ENCODE measurements around the gene NRF1. TPM values are rescaled to one million over a fixed set of nuclear protein-coding genes. Genes with fewer than 3 reads are reported as not detected.
"Not testable (repeated sequence)": the region's sequence is repeated elsewhere in the genome, so short reads cannot be mapped to it uniquely, and the experiment has no call there.

The NRF1 gene
- total RNA-seq, 1 experiment from 2014 or later = 15.7 TPM

DNA sequence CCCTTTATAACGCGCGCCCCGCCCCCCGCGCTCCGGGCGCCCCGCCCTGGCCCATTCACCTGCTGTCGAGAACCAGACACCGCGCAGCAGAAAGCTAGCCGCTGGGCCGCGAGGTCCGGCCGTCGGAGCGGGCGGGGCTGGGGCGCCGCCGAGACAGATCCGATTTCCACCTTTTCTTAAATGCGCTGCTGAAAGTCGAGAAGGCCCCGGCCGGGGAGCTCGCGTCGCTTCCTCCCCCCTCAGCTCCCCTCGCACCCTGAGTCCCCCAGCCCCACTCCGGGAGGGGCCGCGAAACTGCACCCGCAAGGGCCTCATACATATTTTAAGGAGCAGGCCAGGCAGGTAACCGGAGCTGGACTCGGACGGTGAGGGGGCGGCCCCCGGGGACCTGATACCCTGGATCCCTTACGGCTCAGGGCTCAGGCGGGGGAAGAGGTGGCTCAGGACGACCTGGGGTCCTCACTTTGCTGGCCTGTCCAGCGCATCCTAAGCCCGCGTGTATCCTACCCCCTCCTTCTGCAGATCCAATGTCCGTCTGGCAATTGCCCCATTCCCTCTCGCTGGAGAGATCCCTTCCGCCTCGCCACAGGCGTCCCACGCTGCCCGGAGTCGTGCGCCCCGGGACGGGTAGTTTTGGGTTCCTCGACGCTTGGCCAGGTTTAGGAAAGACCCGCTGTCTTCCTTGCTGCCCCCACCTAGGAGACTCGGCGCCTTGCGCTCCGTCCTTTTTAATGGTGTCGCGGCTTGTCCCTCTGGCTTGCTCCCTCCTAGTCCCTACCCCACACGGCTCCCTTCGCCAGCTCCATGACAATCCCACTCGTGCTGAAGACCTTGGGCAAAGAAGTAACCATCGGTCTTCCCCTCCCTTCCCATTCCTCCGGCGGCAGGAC is 170.7 kb downstream of the NRF1 start:
- DNase-seq (ENCODE audit: low read depth) = peak; percentile 45

GRCh38 chr7:129782818-129783583 is 171.5 kb downstream of the NRF1 start:
- peak; percentile 39 for DNase-seq (ENCODE audit: low read depth)

- DNase-seq (ENCODE audit: low read depth) = no peak
Measured at GRCh38 chr7:129783584-129783919, 172.0 kb downstream of the NRF1 start.

DNA sequence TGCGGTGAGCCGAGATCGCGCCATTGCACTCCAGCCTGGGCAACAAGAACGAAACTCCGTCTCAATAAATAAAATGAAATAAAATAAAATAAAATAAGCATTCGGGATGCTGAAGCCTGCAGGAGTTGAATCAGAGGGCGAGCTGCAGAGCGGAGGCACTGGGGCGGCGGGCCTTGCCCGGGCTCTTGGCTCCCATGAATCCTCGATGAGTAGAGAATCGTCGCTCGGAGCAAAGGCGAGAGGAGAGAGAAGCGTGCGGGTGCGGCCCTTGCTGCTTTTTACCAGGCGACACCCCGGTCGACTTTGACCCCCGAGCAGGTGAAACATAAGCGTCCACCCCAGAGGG is 172.9 kb downstream of the NRF1 start:
- DNase-seq (ENCODE audit: low read depth) = no peak

DNA sequence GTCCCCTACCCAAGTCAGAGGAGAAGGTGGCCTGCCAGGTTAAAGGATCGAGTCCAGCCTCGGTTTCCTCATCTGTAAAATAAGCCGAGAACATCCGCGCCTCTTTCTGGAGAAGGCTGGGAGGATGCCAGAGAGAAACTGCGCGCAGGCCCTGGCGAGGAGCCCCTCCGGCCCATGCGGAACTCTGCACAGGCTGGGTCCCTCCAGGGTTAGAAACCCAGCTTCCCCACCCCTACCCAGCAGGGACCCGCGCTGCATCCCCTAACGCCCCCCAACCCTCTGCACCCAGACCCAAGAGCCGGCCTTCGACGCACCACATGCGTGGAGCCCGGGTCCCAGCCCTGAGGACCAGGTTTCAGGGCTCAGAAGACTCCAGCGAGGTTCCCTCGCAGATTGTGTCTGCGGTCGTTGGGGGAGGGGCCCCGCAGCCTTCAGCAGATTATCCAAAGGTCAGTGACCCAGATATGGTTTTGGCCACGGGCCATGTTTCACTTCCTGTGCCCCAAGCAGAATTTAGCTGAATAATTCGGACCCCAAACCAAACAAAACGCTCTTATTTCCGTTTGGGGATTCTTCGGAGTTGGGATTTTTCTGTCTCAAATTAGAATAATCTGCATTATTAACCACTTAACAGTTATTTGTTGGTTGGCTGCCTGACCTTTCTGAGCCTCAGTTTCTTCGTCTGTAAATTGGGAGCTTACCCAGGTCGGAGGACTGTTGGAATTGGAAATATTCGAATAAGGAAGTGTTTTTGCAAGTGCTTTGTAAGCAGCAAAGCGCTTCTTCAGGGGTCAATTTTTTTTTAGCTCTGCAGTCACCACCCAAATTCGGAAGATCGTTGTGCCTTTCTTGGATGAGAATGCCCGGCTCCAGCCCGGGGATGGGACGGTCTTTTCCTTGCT is 173.5 kb downstream of the NRF1 start:
- DNase-seq (ENCODE audit: low read depth) = no peak

DNA sequence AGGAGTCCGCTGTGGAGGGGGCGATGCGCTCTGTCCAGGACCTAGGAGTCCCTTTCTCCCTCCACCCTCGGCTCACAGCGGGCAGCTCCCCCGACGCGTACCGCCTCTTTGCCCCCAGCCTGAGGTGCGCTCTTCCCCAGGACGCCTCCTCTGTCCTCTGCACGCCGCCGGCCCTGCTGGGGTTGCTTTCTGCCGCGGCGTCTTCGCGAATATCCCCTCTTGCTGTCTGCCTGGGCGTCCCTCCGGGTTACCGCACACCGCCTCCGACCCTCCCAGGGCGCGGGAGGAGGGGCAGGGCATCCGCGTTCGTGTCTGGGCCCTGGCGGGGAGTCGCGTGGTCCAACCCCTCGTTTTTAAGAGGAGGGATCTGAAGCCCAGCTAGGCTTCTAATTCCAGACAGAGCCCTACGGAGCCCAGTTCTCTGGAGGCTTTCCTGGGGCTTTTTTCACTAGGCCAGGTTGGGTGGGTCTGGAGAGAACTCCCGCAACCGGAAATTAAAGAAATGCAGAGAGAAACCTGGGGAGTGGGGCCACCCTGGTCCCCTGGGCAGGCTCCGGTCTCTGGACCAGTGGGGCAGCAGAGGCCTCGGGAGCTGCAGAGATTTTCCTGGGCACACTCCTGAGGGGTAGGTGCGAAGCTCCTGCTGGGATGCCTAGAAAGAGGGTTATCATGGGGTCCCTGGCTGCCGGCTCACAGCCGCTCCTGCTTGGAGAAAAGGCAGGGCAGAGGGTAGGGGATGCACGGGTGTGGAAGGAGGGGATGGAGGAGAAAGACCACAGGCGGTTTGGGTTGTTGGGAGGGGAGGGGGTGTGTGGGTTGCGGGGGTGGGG is 174.4 kb downstream of the NRF1 start:
- no peak for DNase-seq (ENCODE audit: low read depth)

DNA sequence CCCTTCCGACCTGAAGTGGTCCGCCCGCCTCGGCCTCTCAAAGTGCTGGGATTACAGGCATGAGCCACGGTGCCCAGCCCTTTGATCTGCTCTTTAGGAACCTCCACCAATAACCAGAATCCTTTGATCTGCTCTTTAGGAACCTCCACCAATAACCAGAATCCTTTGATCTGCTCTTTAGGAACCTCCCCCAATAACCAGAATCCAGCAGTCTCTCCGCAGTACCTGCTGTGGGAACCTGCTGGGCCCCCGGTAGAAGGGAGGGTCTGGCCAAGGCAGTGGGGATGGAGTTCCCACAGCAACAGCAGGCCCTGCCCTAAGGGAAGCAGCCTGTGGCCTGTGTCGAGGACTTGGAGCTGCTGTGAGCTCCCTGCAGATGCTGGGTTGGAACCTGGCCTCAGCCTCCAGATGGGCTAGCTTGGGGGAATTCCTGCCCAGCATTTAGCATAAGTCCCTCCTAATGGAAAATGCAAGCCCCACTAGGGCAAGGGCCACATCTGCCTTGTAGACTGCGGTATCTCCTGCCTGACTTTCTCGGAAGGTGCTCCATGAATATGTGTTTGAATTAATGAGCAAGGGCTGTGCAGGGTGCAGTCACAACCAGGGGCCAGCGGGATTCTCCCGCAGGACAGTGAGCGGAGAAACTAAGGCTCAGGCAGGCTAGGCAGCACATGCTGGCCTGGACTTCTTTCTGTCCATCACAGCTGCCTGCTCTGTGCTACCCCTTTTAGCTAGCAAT is 175.5 kb downstream of the NRF1 start:
- DNase-seq (ENCODE audit: low read depth) = no peak

DNA sequence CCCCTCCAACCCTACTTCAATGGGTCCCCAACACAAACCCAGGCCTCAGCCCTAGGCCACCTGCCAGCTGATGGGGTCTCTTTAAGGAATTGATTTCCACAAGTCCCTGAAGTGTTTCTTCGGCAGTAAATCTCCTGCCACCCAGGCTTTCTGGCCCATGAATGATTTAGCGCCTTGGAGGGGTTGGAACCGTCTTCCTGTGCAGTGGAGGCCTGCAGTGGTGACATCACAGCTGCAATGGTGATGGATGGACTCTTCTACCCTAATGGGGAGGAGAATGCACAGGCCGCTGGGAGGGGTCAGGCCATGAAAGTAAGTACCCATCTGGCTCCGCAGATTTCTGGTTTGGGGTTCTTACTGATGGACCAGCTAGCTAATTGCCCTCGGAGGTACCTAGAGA is 177.5 kb downstream of the NRF1 start:
- no peak for DNase-seq (ENCODE audit: low read depth)

DNA sequence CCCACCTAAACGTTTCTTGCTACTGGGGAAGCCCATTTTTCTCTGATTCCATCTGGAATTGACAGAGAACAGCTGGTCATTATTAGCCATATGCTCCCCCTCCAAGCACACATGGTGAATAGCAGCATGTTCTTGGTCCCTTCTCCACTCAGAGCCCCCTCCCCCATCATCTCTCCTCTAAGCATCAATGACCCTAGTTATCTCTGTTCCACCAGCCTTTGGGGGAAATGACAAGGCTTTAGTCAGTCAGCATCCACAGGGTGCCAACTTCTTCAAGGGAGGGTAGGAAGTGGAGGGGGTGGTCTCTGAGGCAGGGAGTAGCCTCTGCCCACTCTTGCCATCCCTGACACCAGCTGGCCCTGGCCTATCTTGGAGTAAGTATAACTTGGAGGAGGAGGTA is 178.1 kb downstream of the NRF1 start:
- DNase-seq (ENCODE audit: low read depth) = peak; percentile 11

- DNase-seq (ENCODE audit: low read depth) = peak; percentile 33
Measured at GRCh38 chr7:129790136-129790535, 178.6 kb downstream of the NRF1 start.

- DNase-seq (ENCODE audit: low read depth) = no peak
Measured at GRCh38 chr7:129792721-129793120, 181.2 kb downstream of the NRF1 start.

DNA sequence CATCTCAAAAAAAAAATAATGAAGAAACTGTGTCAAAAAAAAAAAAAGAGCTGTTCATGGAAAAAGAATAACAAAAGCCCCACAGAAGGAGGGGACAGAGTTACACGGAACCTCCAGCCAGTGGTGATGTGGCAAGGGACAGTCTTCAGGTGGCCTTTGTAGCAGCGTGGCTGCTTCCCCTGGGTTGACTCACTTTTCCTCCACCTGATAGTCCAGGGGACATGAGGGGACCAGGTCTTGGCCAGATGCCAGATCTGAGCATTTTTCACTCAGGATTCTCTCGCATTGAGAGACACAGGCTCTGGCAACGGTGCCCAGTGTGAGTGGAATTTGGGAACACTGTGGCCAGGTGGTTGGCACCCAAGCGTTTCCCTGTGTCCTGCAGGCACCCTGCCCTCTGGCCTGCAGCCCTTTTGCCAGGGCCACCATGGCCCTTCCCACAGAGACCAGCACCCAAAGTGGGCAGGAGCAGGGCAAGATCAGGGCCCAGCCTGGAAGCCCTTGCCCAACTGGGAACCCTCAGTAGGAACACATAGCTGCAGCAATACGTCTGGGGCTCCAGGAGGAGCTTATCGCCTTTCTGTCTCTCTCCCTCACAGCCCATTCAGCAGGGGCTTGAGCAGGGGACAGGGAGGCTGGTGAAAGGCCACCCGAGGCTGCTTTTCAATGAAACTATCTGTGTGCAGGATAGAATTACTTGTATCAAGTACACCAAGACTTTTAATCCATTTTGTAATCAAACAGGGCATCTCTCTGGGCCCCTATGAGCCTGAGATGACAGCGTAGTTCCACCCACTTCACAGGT is 182.2 kb downstream of the NRF1 start:
- DNase-seq (ENCODE audit: low read depth) = no peak

DNA sequence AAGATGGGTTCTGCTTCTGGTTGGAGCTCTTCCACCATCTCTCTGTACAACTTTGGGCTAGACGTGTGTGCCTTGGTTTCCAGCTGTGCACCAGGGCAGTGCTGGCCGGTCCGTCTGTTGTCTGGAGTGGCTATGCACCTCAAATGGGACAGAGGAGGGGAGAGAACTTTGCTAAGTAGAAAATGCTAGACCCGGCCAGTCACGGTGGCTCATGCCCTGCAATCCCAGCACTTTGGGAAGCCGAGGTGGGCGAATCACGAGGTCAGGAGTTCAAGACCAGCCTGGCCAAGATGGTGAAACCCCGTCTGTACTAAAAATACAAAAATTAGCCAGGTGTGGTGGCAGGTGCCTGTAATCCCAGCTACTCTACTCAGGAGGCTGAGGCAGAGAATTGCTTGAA is 182.9 kb downstream of the NRF1 start:
- DNase-seq (ENCODE audit: low read depth) = not testable (repeated sequence)

- DNase-seq (ENCODE audit: low read depth) = no peak
Measured at GRCh38 chr7:129796186-129796775, 184.8 kb downstream of the NRF1 start.

DNA sequence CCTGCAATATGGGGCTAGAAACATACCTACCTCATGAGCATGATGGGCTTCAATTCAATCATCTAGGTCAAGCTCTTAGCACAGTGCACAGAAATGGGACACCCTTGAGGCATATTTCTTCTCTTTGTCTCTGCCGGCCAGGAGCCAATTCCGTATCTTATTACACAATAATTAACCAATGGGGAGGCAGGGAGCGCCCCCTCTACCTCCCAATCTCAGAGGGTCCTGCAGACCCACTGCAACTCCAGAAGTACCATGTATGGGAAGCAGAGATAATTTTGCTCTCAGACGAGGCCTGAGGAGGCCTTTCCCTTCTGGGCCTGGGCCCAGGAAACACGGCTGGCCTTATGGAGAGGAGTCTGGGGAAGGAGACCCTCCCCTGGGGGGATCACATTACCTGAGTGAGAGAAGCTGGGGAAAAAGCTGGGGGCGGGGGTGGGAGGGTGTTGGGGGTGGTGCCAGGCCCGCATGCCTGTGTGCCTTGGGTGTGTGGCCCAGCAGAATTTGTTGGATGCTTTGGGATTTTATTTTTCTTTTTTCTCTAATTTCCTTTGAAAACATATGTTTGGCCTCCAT is 185.8 kb downstream of the NRF1 start:
- DNase-seq (ENCODE audit: low read depth) = no peak

DNA sequence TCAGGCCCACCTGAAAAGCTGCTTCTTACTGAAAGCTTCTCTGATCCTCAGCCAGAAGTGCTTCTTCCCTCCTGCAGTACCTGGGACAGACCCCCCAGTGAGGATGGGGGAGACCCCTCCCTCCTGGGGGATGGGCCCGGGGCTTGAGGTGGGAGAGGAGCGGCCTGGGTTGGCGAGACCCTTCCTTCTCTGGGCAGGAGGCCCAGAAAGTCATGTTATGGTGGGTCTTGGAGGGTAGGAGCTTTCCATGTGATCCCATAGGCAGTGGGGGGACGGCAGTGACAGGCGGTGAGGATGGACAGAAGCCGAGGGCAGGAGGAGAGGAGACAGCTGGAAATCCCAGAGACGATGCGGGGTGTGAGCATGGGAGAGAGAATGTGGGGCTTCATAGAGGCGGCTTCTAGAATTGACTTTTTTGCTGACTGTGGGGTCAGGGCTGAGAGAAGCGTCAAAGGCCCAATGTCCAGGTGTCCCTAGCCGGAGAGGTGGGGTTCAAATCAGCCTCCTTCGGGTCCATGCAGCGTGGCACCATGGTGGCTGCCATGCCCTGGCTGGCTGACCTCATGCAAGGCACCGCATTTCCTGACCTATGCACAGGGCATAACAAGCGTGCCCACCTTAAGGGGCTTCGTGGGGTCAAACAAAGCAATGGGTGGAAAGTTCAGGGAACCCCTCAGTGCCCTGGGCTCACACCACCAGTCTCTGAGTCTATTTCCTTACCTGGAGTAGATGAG is 187.3 kb downstream of the NRF1 start:
- DNase-seq (ENCODE audit: low read depth) = no peak

- DNase-seq (ENCODE audit: low read depth) = no peak
Measured at GRCh38 chr7:129799350-129799955, 187.9 kb downstream of the NRF1 start.

- DNase-seq (ENCODE audit: low read depth) = no peak
Measured at GRCh38 chr7:129800901-129801300, 189.4 kb downstream of the NRF1 start.

All from Daoy (cell line).